Activated CD4-positive, CD25-positive, alpha-beta regulatory T cell treated with anti-CD3 and anti-CD28 coated beads, Interleukin-2, amount 50 U/mL, for 16 hours (primary cell): ENCODE results near the gene PPP6R2.

ENCODE experiments used
- DNase-seq: peaks from one replicate; pipeline ENCODE4 v3.0.0-alpha.2; 2020; ENCODE audit warnings: low read depth, low spot score

Gene PPP6R2

GRCh38 chr22:50467341-50467740, 124.2 kb downstream of the PPP6R2 start:
- DNase-seq: no peak

GRCh38 chr22:50467773-50468440, 124.8 kb downstream of the PPP6R2 start:
- no peak for DNase-seq

GRCh38 chr22:50468626-50469025, 125.5 kb downstream of the PPP6R2 start:
- no peak for DNase-seq

GRCh38 chr22:50469377-50470305, 126.5 kb downstream of the PPP6R2 start:
- peak; percentile 86 for DNase-seq

- DNase-seq: no peak
Measured at GRCh38 chr22:50470491-50470890, 127.4 kb downstream of the PPP6R2 start.

GRCh38 chr22:50471197-50471847, 128.2 kb downstream of the PPP6R2 start:
- no peak for DNase-seq

GRCh38 chr22:50471962-50472361, 128.8 kb downstream of the PPP6R2 start:
- no peak for DNase-seq

GRCh38 chr22:50473088-50473487, 130.0 kb downstream of the PPP6R2 start:
- no peak for DNase-seq

- no peak for DNase-seq
Measured at GRCh38 chr22:50473855-50474671, 130.9 kb downstream of the PPP6R2 start.

GRCh38 chr22:50474710-50475651, 131.9 kb downstream of the PPP6R2 start, which contains the start of gene SBF1:
SBF1 (minus strand) TSS chr22:50475035; CDS start chr22:50474840, 195 bp downstream.
- DNase-seq: peak; percentile 82

- no peak for DNase-seq
Measured at GRCh38 chr22:50475652-50476002, 132.5 kb downstream of the PPP6R2 start.

GRCh38 chr22:50476868-50477267, 133.7 kb downstream of the PPP6R2 start:
- no peak for DNase-seq

GRCh38 chr22:50477923-50478322, 134.8 kb downstream of the PPP6R2 start:
- DNase-seq: no peak

- no peak for DNase-seq
Measured at GRCh38 chr22:50479721-50480120, 136.6 kb downstream of the PPP6R2 start.

- no peak for DNase-seq
Measured at GRCh38 chr22:50481045-50481439, 137.9 kb downstream of the PPP6R2 start.

GRCh38 chr22:50481440-50482106, 138.4 kb downstream of the PPP6R2 start, which contains the start of gene ADM2:
ADM2 (plus strand) TSS chr22:50481543; CDS start chr22:50481848, 305 bp downstream.
- no peak for DNase-seq

- DNase-seq: no peak
Measured at GRCh38 chr22:50482107-50483074, 139.3 kb downstream of the PPP6R2 start.

- no peak for DNase-seq
Measured at GRCh38 chr22:50483106-50483505, 140.0 kb downstream of the PPP6R2 start.
